OCI-LY3 (cell line): Measurements from ENCODE around the gene STK32B.

Experiments used
- H2AFZ ChIP-seq: fragments of 200-600, 300-600 bp; shearing (Covaris generic); 2 replicates; pipeline ENCODE4 v1.6.0; 2014; ENCODE audit warnings: antibody characterized with exemption, low read depth, low read length
- H3K27ac ChIP-seq: fragments of 200-600, 300-600 bp; sonication (generic); 2 replicates; pipeline ENCODE4 v1.5.1; 2014; ENCODE audit warnings: mild to moderate bottlenecking, low read length, moderate library complexity, mixed read lengths
- H3K27me3 ChIP-seq: fragments of 200-600, 300-600 bp; sonication (generic); 2 replicates; pipeline ENCODE4 v1.6.1; 2014; ENCODE audit warnings: low read depth, low read length, mixed read lengths
- H3K36me3 ChIP-seq: fragments of 200-600, 300-600 bp; sonication (generic); replicated peaks from 2 replicates; pipeline ENCODE3; 2014; ENCODE audit warnings: low read depth, low read length, mixed read lengths
- H3K4me1 ChIP-seq: fragments of 300-600, 200-600 bp; sonication (generic); 2 replicates; pipeline ENCODE4 v1.6.1; 2014; ENCODE audit warnings: low read length, mixed read lengths
- H3K4me2 ChIP-seq: fragments of 200-600, 300-600 bp; sonication (generic); 2 replicates; pipeline ENCODE4 v1.6.1; 2014; ENCODE audit warnings: low read length, mixed read lengths
- H3K4me3 ChIP-seq: fragments of 300-600, 200-600 bp; sonication (generic); 2 replicates; pipeline ENCODE4 v1.5.1; 2014; ENCODE audit warnings: antibody characterized with exemption, mild to moderate bottlenecking, low read length, moderate library complexity
- H3K79me2 ChIP-seq: fragments of 300-600, 200-600 bp; shearing (Covaris generic); 2 replicates; pipeline ENCODE4 v1.6.1; 2014; ENCODE audit warnings: mild to moderate bottlenecking, low read length, mixed read lengths
- H3K9ac ChIP-seq: fragments of 300-600, 200-600 bp; shearing (Covaris generic); 2 replicates; pipeline ENCODE4 v1.6.0; 2014; ENCODE audit warnings: mild to moderate bottlenecking, low read length, moderate library complexity
- H3K9me3 ChIP-seq: fragments of 200-600, 300-600 bp; shearing (Covaris generic); 2 replicates; pipeline ENCODE4 v1.6.1; 2014; ENCODE audit warnings: low read length, mixed read lengths; ENCODE audit not compliant: insufficient read depth
- H4K20me1 ChIP-seq: fragments of 200-600, 300-600 bp; sonication (generic); 2 replicates; pipeline ENCODE4 v1.6.1; 2016; ENCODE audit warnings: low read length, mixed read lengths; ENCODE audit not compliant: insufficient read depth
- EZH2phosphoT487 ChIP-seq: fragments of 200-600 bp; shearing (Covaris generic); IDR thresholded peaks from 2 replicates; pipeline ENCODE4 v1.6.1; 2018; ENCODE audit warnings: antibody characterized with exemption, mixed run types, low read depth
- TF ChIP-seq, protein P1 (sequence below): fragments of 200-600, 300-600 bp; sonication (generic); IDR thresholded peaks from 2 replicates; pipeline ENCODE4 v1.5.1; 2014; ENCODE audit warnings: antibody characterized with exemption, low read length, low read depth

STK32B gene

DNA sequence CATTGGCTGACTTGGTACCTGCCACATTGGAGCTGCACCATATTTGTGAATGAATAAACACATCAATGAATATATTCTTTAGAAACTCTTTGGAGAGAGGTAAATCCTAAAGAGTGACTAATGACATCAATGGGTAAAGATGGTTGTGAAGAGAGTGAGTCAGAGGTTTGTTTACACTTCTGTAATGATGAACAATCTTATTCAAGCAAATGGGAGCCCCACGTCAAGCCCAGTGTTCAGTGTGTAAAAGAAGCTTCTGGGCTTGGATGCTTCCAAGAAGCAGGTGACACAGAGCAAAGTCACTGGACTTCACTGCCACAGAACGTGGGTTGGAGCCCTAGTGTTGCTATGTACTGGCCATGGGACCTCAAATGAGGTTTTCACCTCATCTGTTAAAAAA is 319.0 kb downstream of the STK32B start:
- H3K9ac ChIP-seq, result no peak overlapping the region
- H3K27ac ChIP-seq, result no peak overlapping the region
- no peaks in the 10 kb centered on the region; the same call in 1 of the 2 replicates for H3K27me3 ChIP-seq
- no peaks in the 10 kb centered on the region for H3K9me3 ChIP-seq
- H3K4me3 ChIP-seq, result no peak overlapping the region
- H3K4me1 ChIP-seq, result no peaks in the 10 kb centered on the region
- no peak overlapping the region for H3K4me2 ChIP-seq
- H2AFZ ChIP-seq, result no peak overlapping the region
- H4K20me1 ChIP-seq, result no peaks in the 10 kb centered on the region
- no peaks in the 10 kb centered on the region for H3K36me3 ChIP-seq
- TF ChIP-seq EZH2phosphoT487, result no peak
- TF ChIP-seq, protein P1, sequence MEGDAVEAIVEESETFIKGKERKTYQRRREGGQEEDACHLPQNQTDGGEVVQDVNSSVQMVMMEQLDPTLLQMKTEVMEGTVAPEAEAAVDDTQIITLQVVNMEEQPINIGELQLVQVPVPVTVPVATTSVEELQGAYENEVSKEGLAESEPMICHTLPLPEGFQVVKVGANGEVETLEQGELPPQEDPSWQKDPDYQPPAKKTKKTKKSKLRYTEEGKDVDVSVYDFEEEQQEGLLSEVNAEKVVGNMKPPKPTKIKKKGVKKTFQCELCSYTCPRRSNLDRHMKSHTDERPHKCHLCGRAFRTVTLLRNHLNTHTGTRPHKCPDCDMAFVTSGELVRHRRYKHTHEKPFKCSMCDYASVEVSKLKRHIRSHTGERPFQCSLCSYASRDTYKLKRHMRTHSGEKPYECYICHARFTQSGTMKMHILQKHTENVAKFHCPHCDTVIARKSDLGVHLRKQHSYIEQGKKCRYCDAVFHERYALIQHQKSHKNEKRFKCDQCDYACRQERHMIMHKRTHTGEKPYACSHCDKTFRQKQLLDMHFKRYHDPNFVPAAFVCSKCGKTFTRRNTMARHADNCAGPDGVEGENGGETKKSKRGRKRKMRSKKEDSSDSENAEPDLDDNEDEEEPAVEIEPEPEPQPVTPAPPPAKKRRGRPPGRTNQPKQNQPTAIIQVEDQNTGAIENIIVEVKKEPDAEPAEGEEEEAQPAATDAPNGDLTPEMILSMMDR, result no peak
- H3K79me2 ChIP-seq, result no peaks in the 10 kb centered on the region

DNA sequence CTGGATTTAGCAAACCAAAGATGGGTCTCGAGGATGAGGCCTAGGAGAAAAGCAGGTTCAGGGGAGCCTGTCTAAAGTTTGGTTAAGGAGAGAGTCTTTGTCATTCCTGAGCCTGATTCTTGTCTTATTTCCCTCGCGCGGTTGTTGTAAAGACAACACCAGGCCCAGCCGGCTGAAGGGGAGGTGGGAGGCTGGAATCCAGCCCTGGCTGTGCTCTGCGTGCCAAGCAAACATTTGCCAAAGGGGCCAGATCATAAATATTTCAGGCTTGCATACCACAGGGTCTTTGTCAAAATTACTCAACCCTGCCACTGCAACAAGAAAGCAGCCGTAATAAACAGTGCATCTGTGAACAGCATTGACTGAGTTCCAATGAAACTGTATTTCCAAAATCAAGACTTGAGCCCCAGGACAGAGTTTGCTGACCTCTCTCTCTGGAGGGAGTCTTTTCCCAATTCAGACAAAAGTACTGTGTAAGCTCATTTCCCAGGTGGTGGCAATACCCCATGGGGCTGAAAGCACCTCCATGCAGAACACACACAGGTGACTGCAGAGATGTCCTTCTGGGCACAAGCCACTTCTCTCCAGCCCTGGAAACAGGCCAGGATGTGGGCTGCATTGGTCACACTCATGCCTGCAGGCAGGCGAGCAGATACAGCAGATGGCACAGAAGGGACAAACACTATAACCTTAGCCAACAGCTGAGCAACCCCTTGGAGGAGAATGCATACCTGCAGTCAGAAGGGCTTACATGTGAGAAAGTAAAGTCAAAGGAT is 320.3 kb downstream of the STK32B start:
- H3K79me2 ChIP-seq, result no peaks in the 10 kb centered on the region
- H3K27ac ChIP-seq, result no peak overlapping the region
- H3K4me1 ChIP-seq, result no peaks in the 10 kb centered on the region
- no peak overlapping the region for H3K4me2 ChIP-seq
- no peaks in the 10 kb centered on the region for H3K9me3 ChIP-seq
- no peak overlapping the region for H3K4me3 ChIP-seq
- H3K36me3 ChIP-seq, result no peaks in the 10 kb centered on the region
- no peak overlapping the region for H3K9ac ChIP-seq
- no peaks in the 10 kb centered on the region for H4K20me1 ChIP-seq
- TF ChIP-seq EZH2phosphoT487, result no peak
- TF ChIP-seq, protein P1, result no peak
- H3K27me3 ChIP-seq, result no peaks in the 10 kb centered on the region; the same call in 1 of the 2 replicates
- no peak overlapping the region for H2AFZ ChIP-seq

DNA sequence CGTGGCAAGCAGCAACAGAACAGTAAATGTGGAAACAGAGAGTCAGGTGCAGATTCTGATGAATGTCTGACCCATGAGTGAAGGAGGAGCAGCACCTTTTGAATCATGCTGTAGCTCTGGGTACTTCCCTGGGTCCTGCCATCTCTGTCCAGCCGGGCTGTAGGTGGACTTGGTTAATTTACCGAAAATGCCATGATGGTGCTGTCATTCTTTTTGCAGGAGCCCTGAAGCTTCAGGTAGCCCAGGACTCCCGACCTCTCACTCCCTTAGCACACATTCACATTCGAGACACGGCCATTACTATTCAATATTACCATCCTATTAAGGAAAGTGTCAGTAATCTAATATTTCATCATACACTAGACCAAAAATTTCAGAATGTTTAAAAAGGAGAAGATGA is 320.9 kb downstream of the STK32B start:
- TF ChIP-seq, protein P1, result no peak
- no peak for TF ChIP-seq EZH2phosphoT487
- H3K4me2 ChIP-seq, result no peak overlapping the region

DNA sequence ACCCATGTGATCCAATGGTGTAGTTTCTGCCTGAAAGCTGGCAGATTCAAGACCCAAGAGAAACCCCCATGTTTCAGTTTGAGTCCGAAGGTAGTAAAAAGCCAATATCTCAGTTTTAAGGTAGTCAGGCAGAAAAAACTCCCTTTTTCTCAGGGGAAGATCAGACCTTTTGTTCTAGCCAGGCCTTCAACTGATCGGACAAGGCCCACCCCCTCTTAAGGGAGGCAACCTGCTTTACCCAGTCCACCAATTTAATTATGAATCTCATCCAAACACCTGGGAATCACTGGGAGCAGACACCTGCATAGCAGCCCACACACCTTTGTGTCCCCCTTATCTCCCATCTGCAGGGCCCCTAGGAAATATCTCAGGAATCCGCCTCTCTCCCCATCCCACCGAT is 322.0 kb downstream of the STK32B start:
- no peaks in the 10 kb centered on the region for H3K9me3 ChIP-seq
- H3K4me2 ChIP-seq, result no peak overlapping the region
- no peak overlapping the region for H3K9ac ChIP-seq
- H3K36me3 ChIP-seq, result no peaks in the 10 kb centered on the region
- no peak overlapping the region for H2AFZ ChIP-seq
- no peaks in the 10 kb centered on the region for H3K4me1 ChIP-seq
- no peak overlapping the region for H3K4me3 ChIP-seq
- TF ChIP-seq EZH2phosphoT487, result no peak
- TF ChIP-seq, protein P1, result no peak
- no peak overlapping the region for H3K27ac ChIP-seq
- no peaks in the 10 kb centered on the region for H4K20me1 ChIP-seq
- H3K27me3 ChIP-seq, result peaks cover 3% of the 10 kb centered on the region; the same call in 1 of the 2 replicates
- H3K79me2 ChIP-seq, result no peaks in the 10 kb centered on the region

More for the DNA sequence above, 320.9 kb downstream of the STK32B start:
- Histone ChIP-seq H3K9me3 (no peaks in the 10 kb centered on the region), H2AFZ (no peak overlapping the region), H3K4me3 (no peak overlapping the region), H3K36me3 (no peaks in the 10 kb centered on the region), H3K9ac (no peak overlapping the region), H3K4me1 (no peaks in the 10 kb centered on the region), H3K27me3 (no peaks in the 10 kb centered on the region; the same call in 1 of the 2 replicates), H3K27ac (no peak overlapping the region), H3K79me2 (no peaks in the 10 kb centered on the region), H4K20me1 (no peaks in the 10 kb centered on the region)
